NCI-H345 (cell line): ENCODE data around the gene NCOA1.

ENCODE experiments used
- DNase-seq: peaks from one replicate; lab custom pipeline; 2025; lab: John Stamatoyannopoulos, UW

NCOA1 gene

GRCh38 chr2:24743924-24744323 is 252.9 kb downstream of the NCOA1 start:
- no peak for DNase-seq

- no peak for DNase-seq
Observed at GRCh38 chr2:24744356-24744755, 253.3 kb downstream of the NCOA1 start.

GRCh38 chr2:24745825-24746224 is 254.8 kb downstream of the NCOA1 start:
- no peak for DNase-seq

- DNase-seq, result no peak
Observed at GRCh38 chr2:24747299-24747698, 256.2 kb downstream of the NCOA1 start.

GRCh38 chr2:24749069-24749691 is 258.1 kb downstream of the NCOA1 start:
- no peak for DNase-seq

- DNase-seq, result no peak
Observed at GRCh38 chr2:24754985-24755705, 264.1 kb downstream of the NCOA1 start.

GRCh38 chr2:24756789-24757188 is 265.7 kb downstream of the NCOA1 start:
- DNase-seq, result no peak

GRCh38 chr2:24761866-24762265 is 270.8 kb downstream of the NCOA1 start:
- DNase-seq, result no peak

GRCh38 chr2:24762518-24762917 is 271.5 kb downstream of the NCOA1 start:
- no peak for DNase-seq

- DNase-seq, result no peak
Observed at GRCh38 chr2:24763843-24764242, 272.8 kb downstream of the NCOA1 start.

GRCh38 chr2:24766609-24767008 is 275.6 kb downstream of the NCOA1 start:
- no peak for DNase-seq

- no peak for DNase-seq
Observed at GRCh38 chr2:24768013-24768412, 277.0 kb downstream of the NCOA1 start.

- no peak for DNase-seq
Observed at GRCh38 chr2:24768601-24769000, 277.5 kb downstream of the NCOA1 start.

- no peak for DNase-seq
Observed at GRCh38 chr2:24771061-24771460, 280.0 kb downstream of the NCOA1 start.

GRCh38 chr2:24771764-24772586 is 280.9 kb downstream of the NCOA1 start:
- no peak for DNase-seq

GRCh38 chr2:24774373-24774772 is 283.3 kb downstream of the NCOA1 start:
- DNase-seq, result no peak

- no peak for DNase-seq
Observed at GRCh38 chr2:24779116-24779515, 288.1 kb downstream of the NCOA1 start.

- DNase-seq, result no peak
Observed at GRCh38 chr2:24783641-24784040, 292.6 kb downstream of the NCOA1 start.

GRCh38 chr2:24785671-24786321 is 294.7 kb downstream of the NCOA1 start:
- peak; percentile 29 for DNase-seq

GRCh38 chr2:24787532-24787931 is 296.5 kb downstream of the NCOA1 start:
- DNase-seq, result no peak

GRCh38 chr2:24788816-24789215 is 297.8 kb downstream of the NCOA1 start:
- DNase-seq, result no peak

- DNase-seq, result no peak
Observed at GRCh38 chr2:24791452-24791851, 300.4 kb downstream of the NCOA1 start.

- DNase-seq, result no peak
Observed at GRCh38 chr2:24792542-24792873, 301.5 kb downstream of the NCOA1 start.
